ENCODE data around the gene USP34. TPM values are rescaled to one million over a fixed set of nuclear protein-coding genes. Genes with fewer than 3 reads are reported as not detected.
"Not testable (repeated sequence)": the region's sequence is repeated elsewhere in the genome, so short reads cannot be mapped to it uniquely, and the experiment has no call there.

Gene USP34
- total RNA-seq, 2 experiments from 2014 or later: 59.4 to 64.2 TPM

DNA sequence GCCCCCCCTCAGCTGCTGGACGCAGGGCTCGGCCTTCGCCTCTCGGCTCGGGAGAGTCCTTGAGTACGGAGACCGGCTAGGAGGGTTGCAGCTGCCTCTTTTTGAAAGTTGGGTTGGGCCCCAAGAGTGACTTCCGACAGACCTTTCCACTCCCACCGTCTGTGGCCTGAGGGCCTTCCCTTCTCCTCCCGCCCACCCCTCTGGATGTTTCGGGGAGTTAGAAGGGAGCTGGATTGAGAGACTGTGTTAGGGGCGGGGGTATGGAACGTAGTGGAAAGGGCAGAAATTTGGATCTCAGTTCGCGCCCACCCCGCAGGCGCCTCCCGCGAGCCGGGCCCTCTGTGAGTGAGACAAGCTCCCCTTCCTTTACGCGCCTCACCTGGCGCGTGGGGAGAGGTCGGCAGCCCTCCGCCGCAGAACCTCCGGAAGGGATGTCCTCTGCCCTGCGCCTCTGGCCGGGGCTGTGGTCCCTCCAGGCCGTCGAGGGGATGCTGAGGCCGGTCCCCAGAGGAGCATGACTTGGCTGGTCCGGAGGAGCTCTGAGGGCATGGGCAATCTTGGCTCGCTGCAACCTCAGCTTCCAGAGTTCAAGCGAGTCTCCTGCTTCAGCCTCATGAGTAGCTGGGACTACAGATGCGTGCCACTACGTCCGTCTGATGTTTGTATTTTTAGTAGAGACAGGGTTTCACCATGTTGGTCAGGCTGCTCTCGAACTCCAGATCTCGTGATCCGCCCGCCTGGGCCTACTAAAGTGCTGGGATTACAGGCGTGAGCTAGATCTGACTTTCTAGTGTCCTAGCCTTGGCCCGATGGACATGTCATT, 292.9 kb downstream of the USP34 start:
- H3K4me3 Mint-ChIP-seq: peak overlapping the region; percentile 95
- no peaks in the 10 kb centered on the region for H3K27me3 Mint-ChIP-seq
- H3K9me3 Mint-ChIP-seq: no peaks in the 10 kb centered on the region
- DNase-seq: peak; percentile 48
- peak overlapping the region; percentile 95 for H3K27ac Mint-ChIP-seq
- H3K36me3 Mint-ChIP-seq: peaks cover 41% of the 10 kb centered on the region
- peaks cover 49% of the 10 kb centered on the region for H3K4me1 Mint-ChIP-seq

- peak; percentile 97 for DNase-seq
- Mint-ChIP-seq H3K4me1 (peaks cover 43% of the 10 kb centered on the region), H3K27me3 (no peaks in the 10 kb centered on the region), H3K36me3 (peaks cover 34% of the 10 kb centered on the region), H3K4me3 (peak overlapping the region; percentile 83), H3K9me3 (no peaks in the 10 kb centered on the region), H3K27ac (peak overlapping the region; percentile 87)
Measured at GRCh38 chr2:61176755-61177726, 293.8 kb downstream of the USP34 start.

GRCh38 chr2:61175036-61175435, 295.9 kb downstream of the USP34 start:
- peaks cover 19% of the 10 kb centered on the region for H3K36me3 Mint-ChIP-seq
- peaks cover 26% of the 10 kb centered on the region for H3K4me1 Mint-ChIP-seq
- no peaks in the 10 kb centered on the region for H3K9me3 Mint-ChIP-seq
- H3K27ac Mint-ChIP-seq: no peak overlapping the region
- no peaks in the 10 kb centered on the region for H3K27me3 Mint-ChIP-seq
- no peak for DNase-seq
- no peak overlapping the region for H3K4me3 Mint-ChIP-seq

GRCh38 chr2:61173116-61173515, 297.8 kb downstream of the USP34 start:
- no peak for DNase-seq
- Mint-ChIP-seq H3K9me3 (no peaks in the 10 kb centered on the region), H3K4me1 (peaks cover 8% of the 10 kb centered on the region), H3K27me3 (no peaks in the 10 kb centered on the region), H3K4me3 (no peak overlapping the region), H3K27ac (no peak overlapping the region), H3K36me3 (peaks cover 3% of the 10 kb centered on the region)

DNA sequence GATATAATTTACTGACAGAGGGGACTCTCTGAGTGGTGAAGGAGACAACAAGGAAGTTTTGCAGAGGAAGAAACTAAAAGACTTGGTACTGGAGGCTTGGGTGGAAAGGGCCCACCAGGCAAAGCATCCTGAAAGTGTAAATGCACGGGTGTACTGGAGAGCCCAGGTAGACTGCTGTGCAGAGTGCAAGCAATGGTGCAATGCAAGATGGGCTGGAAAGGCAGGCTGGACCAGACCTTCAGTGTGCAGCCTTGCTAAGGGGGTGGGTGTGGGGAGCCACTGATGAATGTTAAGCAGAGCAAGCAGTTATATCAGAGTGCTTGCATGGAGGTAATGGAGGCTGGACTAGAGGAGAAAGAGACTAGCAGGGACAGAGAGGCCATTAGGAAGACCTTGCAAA, 298.2 kb downstream of the USP34 start:
- Mint-ChIP-seq H3K27me3 (no peaks in the 10 kb centered on the region), H3K27ac (no peak overlapping the region), H3K36me3 (peaks cover 1% of the 10 kb centered on the region), H3K9me3 (no peaks in the 10 kb centered on the region), H3K4me3 (no peak overlapping the region), H3K4me1 (peaks cover 8% of the 10 kb centered on the region)
- DNase-seq: no peak

GRCh38 chr2:61167579-61167978, 303.3 kb downstream of the USP34 start:
- Mint-ChIP-seq H3K9me3 (no peaks in the 10 kb centered on the region), H3K36me3 (peaks cover 20% of the 10 kb centered on the region), H3K27me3 (no peaks in the 10 kb centered on the region), H3K4me1 (no peaks in the 10 kb centered on the region), H3K27ac (no peak overlapping the region), H3K4me3 (no peak overlapping the region)
- no peak for DNase-seq

DNA sequence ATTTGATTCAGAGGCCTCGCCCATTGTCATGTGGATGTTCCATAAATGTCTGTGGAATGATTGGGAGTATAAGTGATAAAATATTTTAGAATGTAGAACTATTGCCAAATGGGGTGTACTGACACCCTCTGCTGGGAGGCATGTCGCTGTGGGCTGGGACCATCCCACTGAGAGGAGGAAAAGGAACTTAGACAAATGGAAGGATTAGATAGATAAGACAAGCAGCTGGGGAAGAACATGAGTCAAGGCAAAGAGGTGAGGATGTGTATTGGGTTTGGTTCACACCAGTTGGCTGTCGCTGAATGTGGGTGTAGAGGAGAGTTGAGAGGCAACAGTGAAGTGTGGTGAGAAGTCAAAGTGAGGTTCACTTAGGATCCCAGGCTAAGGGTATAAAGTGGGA, 304.9 kb downstream of the USP34 start:
- no peaks in the 10 kb centered on the region for H3K27me3 Mint-ChIP-seq
- peaks cover 22% of the 10 kb centered on the region for H3K36me3 Mint-ChIP-seq
- H3K4me1 Mint-ChIP-seq: no peaks in the 10 kb centered on the region
- no peak overlapping the region for H3K4me3 Mint-ChIP-seq
- no peak overlapping the region for H3K27ac Mint-ChIP-seq
- DNase-seq: no peak
- H3K9me3 Mint-ChIP-seq: no peaks in the 10 kb centered on the region

DNA sequence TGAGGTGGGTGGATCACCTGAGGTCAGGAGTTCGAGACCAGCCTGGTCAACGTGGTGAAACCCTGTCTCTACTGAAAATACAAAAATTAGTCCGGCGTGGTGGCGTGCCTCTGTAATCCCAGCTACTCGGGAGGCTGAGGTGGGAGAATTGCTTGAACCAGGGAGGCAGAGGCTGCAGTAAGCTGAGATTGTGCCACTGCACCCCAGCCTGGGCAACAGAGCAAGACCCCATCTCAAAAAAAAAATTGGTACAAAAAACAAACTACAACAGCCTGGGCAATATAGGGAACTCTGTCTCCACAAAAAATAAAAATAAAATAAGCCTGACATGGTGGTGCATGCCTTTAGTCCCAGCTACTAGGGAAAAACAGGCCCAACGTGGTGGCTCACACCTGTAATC, 305.8 kb downstream of the USP34 start:
- DNase-seq, H3K4me1 Mint-ChIP-seq, H3K27ac Mint-ChIP-seq, H3K27me3 Mint-ChIP-seq, H3K4me3 Mint-ChIP-seq, H3K9me3 Mint-ChIP-seq: not testable (repeated sequence)
- H3K36me3 Mint-ChIP-seq: peaks cover 24% of the 10 kb centered on the region

DNA sequence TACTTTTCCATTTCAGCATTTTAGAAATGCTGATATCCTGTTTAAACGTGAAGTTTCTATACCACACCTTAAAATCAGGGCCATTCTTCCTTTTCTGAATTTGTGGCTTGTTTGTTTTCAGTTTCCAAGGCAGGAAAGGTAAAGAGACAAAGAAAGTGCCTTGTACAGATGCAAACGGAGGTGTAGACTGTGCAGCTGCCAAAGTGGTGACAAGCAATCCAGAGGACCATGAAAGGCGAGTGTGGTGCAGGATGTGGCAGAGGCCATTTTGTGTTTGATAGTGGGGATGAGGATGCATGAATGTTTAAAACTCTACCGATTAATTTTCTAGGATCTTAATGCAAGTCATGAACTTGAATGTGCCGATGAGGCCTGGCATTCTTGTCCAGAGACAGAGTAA, 308.2 kb downstream of the USP34 start:
- H3K4me3 Mint-ChIP-seq: no peak overlapping the region
- no peak for DNase-seq
- H3K4me1 Mint-ChIP-seq: no peaks in the 10 kb centered on the region
- H3K36me3 Mint-ChIP-seq: peaks cover 37% of the 10 kb centered on the region
- no peaks in the 10 kb centered on the region for H3K9me3 Mint-ChIP-seq
- H3K27ac Mint-ChIP-seq: no peak overlapping the region
- no peaks in the 10 kb centered on the region for H3K27me3 Mint-ChIP-seq

DNA sequence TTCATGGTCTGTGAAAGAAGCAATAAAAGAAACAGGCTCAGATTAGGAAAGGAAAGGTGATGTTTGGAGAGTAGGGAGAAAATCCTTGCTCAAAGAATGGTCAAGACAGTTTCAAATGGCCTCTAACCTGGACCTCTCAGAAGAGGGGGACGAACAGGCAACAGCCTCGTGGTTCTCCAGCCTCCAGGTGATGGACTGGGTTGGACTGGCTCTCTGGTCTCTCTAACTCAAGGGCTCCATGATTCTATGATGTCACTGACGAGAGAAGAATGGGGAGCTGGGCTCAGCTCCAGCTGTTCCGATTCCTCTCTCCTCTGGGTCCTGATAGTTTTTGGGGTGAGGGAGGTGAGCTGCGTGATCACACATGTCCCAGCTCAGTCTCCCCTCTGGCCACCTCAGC, 309.0 kb downstream of the USP34 start, which contains the start of gene C2orf74:
C2orf74 (plus strand) TSS at position 301 of the 400 bp plus-strand sequence. CDS start 327 bp downstream, outside the sequence.
- Mint-ChIP-seq H3K4me3 (no peak within 1 kb of the TSS), H3K27ac (no peak within 1 kb of the TSS), H3K27me3 (no peaks in the 10 kb centered on the region), H3K36me3 (peaks cover 40% of the 10 kb centered on the region), H3K4me1 (no peaks in the 10 kb centered on the region), H3K9me3 (no peaks in the 10 kb centered on the region)
- DNase-seq: no peak

- Mint-ChIP-seq H3K27me3 (no peaks in the 10 kb centered on the region), H3K36me3 (peaks cover 33% of the 10 kb centered on the region), H3K27ac (no peak overlapping the region), H3K4me3 (no peak overlapping the region), H3K4me1 (no peaks in the 10 kb centered on the region), H3K9me3 (no peaks in the 10 kb centered on the region)
- DNase-seq: no peak
Measured at GRCh38 chr2:61158356-61158955, 312.4 kb downstream of the USP34 start.

DNA sequence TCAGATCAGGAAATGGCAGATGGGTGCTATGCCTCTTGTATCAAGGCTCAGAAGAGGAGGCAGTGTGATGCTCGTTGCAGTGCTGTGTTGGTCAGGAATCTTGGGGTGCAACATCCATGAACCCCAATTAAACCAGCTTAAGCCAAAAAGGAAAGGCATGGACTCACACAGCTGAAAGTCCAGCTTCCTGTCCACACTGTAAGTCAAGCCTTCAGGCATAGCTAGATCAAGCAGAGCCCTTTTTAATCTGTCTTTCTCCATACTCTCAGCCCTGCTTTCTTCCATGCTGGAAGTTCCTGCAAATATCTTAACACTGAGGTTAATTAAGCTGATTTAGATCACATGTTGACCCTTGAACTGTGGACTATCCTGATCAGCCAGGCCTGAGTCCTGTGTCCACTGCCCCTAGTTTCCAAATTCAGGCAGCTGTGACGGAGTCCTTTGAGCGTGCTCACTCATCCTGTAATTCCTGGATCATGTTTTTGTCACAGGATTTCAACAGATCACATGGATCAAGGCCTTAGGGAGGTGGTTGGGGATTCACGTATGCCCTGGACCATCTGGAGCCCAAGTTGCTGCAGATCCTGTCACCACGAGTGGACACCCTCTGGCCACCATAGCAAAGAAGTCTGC, 313.4 kb downstream of the USP34 start:
- no peaks in the 10 kb centered on the region for H3K27me3 Mint-ChIP-seq

DNA sequence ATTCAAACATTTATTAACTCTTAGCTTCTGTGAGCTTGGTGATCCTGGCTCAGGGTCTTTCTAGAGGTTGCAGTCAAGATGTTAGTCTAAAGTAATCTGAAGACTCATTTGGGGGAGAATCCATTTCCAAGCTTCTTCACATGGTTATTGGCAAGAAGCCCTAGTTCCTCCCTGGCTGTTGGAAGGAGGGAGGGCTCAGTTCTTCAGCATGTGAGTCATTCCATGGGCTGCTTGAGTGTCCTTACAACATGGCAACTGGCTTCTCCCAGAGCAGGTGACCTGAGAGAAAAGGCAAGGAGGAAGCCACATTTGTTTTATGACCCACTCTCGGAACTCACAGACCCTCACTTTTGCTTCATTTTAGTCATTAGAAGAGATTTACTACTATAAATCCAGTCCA, 319.5 kb downstream of the USP34 start:
- DNase-seq: no peak
- Mint-ChIP-seq H3K4me1 (peaks cover 3% of the 10 kb centered on the region), H3K36me3 (peaks cover 21% of the 10 kb centered on the region), H3K27me3 (no peaks in the 10 kb centered on the region), H3K4me3 (no peak overlapping the region), H3K27ac (no peak overlapping the region), H3K9me3 (no peaks in the 10 kb centered on the region)

More for the DNA sequence above, 313.4 kb downstream of the USP34 start:
- Mint-ChIP-seq H3K4me1 (no peaks in the 10 kb centered on the region), H3K4me3 (no peak overlapping the region), H3K9me3 (no peaks in the 10 kb centered on the region), H3K27ac (no peak overlapping the region), H3K36me3 (peaks cover 28% of the 10 kb centered on the region)
- no peak for DNase-seq

GRCh38 chr2:61149074-61149473, 321.8 kb downstream of the USP34 start:
- Mint-ChIP-seq H3K9me3 (no peaks in the 10 kb centered on the region), H3K4me1 (peaks cover 10% of the 10 kb centered on the region), H3K4me3 (no peak overlapping the region), H3K27ac (no peak overlapping the region), H3K27me3 (no peaks in the 10 kb centered on the region), H3K36me3 (peaks cover 20% of the 10 kb centered on the region)
- DNase-seq: no peak

Data from activated naive CD8-positive, alpha-beta T cell treated with anti-CD3 and anti-CD28 coated beads for 36 hours (primary cell).